Colon (tissue), 2 donors: ENCODE measurements around the gene SYT9.

Experiments used
- FAIRE-seq: peaks from 2 replicates; lab custom pipeline; 2012; peaks lifted over from hg19 to GRCh38; lab: Jason Lieb, UNC
- donor health status: control.
- donor health status: control.

SYT9 gene

DNA sequence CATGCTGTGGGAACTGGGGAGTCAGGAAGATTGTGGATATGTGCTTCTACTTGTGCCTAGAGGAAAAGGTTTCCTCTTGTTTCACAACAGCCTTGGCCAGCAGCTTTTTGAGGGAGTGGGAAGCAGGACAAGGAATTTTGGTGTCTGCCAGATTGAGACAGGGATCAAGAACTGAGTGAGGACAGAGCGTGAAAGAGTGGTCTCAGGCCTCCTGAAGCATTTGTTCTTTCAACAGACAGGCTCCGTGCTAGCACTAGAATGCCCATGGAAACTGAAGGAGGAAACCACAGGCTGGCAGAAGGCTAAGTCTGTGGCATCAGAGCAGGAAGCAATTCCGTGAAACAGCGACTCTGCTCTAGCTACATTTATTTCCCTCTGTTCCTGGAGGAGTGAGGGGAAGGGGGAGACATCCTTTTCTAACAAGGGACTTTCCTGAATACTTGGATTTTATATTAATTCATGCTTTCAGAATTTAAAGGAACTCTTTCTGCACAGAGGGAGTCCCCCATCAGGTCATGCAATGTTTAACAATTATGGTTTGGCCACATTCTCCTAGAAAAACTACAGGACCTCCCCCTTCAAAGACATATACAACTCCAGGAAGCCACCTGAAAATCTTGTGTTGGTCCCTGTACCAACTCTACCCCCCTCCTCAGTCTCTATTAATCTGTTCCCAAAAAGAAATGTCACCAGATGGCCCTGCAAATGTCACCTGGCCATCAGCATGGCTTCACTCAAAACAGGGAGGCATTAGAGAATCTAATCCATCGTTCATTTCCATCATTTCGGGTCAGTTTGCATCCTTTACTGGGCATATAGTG, 96.1 kb downstream of the SYT9 start:
- no peak for FAIRE-seq

- no peak for FAIRE-seq
Observed at GRCh38 chr11:7348432-7349304, 97.0 kb downstream of the SYT9 start.

- no peak for FAIRE-seq
Observed at GRCh38 chr11:7351228-7351627, 99.5 kb downstream of the SYT9 start.

- FAIRE-seq = no peak
Observed at GRCh38 chr11:7353100-7353499, 101.4 kb downstream of the SYT9 start.

DNA sequence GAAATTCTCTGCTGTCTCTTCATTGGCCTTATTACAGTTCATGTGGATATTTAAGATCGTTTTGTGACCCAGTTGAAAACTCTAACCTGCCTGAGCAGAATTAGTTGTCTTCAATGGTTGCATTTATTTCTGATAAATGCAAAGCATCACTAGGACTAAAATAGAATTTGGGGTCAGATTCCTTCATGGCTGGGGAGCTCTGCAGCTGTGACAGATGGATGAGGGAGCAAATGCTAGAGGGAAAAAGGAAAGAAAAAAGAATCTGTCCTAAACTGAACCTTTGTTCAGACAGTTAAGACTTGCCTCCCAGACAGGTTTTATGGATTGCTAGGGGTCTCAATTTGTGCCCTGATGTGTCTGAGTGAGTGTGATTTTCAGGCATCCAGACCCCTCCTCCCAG, 113.0 kb downstream of the SYT9 start:
- FAIRE-seq = no peak

DNA sequence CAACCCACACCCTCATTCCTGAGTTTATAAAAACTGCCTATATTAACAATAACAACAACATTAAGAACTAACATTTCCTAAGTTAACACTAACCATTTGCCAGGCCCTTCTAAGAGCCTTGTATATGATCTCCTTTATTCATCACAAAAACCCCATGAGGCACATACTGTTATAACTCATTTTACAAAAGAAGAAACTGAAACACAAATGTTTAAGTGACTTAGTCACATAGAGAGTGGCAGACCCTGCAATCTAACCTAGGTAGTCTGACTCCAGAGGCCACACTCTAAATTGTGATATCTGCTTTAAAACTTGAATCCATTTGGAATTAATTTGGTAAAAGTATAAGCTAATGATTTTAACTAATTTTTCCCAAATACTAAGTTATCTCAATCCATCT, 116.1 kb downstream of the SYT9 start:
- no peak for FAIRE-seq

GRCh38 chr11:7376386-7376785, 124.7 kb downstream of the SYT9 start:
- no peak for FAIRE-seq

GRCh38 chr11:7381937-7382336, 130.2 kb downstream of the SYT9 start:
- no peak for FAIRE-seq

GRCh38 chr11:7383406-7383805, 131.7 kb downstream of the SYT9 start:
- FAIRE-seq = no peak

DNA sequence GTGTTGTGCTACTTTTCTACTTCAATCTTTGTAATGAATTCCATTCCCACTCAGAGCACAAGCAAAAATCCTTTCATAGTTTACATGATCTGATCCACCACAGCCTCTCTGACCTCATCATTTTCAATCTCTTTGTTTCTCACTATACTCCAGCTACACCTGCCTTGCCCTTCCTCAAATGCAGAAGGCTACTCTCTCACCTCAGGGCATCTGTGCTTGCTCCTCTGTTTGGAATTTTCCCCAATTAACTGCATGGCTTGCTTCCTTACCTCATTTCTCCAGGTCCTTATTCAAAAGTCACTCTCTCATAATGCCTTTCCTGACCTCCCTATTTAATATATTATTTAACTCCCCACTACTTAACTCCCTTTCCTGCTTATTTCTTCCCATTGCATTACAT, 133.0 kb downstream of the SYT9 start:
- no peak for FAIRE-seq

DNA sequence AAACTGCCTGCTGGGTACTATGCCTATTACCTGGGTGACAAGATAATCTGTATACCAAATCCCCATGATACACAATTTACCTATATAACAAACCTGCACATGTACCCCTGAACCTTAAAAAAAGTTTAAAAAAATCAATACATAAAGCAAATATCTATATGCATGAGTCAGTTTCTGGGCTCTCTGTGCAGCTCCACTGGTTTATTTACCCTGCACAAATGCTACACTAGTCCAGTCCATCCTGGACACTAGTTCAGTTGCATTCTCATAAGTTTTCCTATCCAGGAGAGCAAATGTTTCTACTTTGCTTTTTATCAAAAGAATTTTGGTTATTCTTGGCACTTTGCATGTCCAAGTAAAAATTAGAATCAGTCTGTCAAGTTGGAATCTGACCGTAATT, 133.8 kb downstream of the SYT9 start:
- no peak for FAIRE-seq

- no peak for FAIRE-seq
Observed at GRCh38 chr11:7413961-7414915, 162.5 kb downstream of the SYT9 start.

DNA sequence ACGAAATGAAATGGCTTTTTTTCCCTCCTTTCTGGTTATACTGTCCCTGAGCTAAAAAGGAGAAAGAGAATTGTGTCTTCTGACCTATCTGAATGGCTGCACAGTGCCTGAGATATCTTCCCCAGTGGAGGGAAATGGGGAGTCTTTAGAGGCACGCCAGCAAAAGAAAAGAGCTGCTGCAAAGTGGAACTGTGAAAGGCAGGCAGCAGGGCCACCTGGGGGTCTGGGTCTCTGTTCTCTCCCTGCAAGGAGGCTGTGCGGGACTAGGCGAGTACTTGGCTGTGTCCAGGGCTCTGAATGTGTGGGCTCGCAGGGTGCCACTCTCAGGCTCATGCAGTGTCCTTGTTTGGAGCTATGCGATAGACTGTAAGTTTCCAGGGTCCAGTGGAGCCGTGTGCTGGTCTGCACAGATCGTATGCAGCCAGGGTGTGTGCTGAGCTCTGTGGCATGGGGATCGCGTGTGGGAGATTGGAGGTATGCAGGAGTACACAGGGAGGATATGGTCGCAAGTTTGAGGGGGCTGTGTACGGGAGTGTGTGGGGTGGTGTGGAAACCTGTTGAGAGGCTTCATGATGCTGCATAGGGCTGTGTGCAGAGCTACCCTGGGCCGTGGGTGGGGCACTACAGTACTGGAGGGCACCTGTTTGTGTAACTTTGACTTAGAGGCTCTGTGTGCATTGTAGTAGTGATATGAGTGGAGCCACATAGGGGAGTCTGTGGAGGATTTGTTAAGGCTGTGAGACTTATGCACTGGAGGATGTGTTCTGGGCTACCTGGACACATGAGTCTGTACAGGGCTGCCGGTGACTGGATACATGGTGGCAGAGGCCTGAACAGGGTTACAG, 163.5 kb downstream of the SYT9 start:
- no peak for FAIRE-seq

DNA sequence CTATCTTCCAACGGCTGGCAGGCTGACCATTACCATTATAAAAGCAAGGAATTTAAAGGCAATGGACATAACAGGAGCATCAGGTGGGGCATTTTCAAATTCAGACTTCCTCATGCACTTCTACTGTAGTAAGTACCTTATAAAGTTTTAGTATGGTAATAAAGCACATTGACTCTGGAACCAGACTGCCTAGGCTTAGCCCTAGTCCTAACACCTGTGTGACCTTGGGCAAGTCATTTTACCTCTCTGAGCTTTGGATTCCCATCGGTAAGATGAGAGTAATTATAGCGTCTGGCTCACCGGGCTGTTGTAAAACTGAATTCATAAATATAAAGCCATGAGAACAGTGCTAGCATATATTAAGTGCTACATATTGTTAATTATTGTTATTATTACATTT, 164.4 kb downstream of the SYT9 start:
- no peak for FAIRE-seq

DNA sequence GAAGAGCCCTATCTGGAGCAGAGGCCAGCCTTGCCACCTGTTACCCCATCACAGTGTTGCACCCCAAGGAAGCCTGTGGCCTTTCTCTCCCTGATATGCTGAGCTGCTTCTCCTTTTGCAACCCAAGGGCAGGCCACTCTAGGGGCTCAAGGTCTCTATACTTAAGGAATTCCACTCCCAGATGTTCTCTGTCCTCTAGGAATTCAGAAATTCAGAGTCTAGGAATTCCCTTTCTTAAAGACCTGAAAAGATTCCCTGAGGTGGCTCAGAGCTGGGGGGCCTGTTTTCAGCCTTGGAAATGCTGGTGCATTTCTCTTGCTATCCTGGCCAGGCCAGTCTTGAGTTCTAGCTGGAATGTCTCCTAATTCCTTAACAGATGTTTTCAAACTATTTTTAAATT, 165.6 kb downstream of the SYT9 start:
- no peak for FAIRE-seq

DNA sequence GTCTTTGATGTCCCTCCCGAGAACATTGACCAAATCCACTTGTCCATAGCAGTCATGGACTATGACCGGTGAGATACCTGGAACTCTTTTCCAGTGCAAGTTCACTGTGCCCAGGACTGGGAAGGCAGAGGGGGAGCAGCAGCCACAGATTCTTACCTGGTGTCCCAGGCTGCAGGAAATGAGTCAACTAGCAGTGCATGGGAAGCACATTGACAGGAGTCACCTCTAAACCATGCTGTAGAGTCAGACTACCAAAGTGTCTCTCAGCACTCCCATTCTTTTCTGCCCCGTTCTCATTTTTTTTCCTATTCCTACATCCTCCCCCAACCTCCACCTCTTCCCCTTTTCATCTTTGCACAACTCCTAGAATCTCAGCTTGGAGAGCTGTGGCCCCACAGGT, 166.4 kb downstream of the SYT9 start:
- FAIRE-seq = no peak

GRCh38 chr11:7418906-7419305, 167.2 kb downstream of the SYT9 start:
- no peak for FAIRE-seq

DNA sequence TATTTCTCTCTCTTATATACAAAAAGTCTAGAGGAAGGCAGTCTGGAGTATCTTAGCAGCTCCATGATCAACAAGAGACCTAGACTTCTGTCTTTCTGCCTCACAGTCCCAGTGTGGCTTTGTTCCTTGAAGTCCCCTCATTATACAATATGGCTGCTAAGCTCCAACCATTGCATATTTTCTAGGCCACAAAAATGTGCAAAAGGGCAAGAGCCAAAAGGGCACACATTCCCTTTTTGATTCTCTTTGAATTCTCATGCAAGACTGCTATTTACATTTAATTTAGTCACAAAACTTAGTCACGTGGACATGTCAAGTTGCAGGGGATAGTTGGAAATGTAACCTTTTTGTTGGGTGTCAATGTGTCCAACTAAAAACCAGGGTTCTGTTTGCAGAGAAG, 169.4 kb downstream of the SYT9 start:
- no peak for FAIRE-seq

GRCh38 chr11:7422544-7423331, 171.0 kb downstream of the SYT9 start:
- no peak for FAIRE-seq

DNA sequence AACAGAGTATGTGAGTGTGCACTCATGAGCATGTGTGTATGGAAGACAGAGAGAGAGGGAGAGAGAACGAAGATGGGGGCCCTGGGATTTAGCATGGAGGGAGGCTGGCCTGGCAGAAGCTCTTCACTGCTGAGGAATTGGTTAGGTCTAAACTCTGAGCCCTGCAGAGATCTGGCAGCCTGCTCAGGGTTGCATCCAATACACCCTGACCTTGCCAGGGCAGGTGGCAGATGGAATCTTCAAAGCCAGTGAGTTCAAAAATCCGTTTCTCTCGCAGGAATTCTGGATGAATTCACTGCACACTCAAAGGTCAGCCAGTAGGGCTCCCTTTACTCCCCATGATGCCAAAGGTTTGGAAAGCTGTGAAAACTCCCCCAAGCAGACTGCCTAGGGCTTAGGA, 172.2 kb downstream of the SYT9 start:
- FAIRE-seq = no peak

DNA sequence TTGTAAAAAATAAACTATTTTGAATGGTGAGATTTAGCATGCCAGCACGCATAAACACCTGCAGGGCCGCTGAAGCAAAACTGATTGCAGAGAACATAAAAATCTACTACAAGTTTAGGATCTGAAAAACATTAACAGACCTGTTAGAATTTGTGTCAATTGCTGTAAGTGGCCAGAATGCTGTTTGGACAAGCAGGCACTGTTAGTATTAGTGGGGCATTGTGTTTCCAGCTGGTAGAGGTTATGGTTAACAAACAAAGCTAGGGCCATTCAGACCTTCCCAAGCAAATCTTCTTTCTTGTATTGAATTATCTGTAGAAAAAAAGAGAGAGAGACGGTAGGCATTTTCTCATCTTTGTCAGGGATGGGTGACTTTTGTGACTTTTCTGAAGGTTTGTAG, 176.0 kb downstream of the SYT9 start:
- no peak for FAIRE-seq
